UCSD-AML1 (cell line): ENCODE results near the gene SLCO4A1.
A peak's percentile ranks its signal among the peaks of the same experiment; 100 is the strongest.

ENCODE experiments used
- DNase-seq: peaks from one replicate; lab custom pipeline; 2025; ENCODE audit not compliant: unreplicated experiment; lab: John Stamatoyannopoulos, UW

The SLCO4A1 gene

DNA sequence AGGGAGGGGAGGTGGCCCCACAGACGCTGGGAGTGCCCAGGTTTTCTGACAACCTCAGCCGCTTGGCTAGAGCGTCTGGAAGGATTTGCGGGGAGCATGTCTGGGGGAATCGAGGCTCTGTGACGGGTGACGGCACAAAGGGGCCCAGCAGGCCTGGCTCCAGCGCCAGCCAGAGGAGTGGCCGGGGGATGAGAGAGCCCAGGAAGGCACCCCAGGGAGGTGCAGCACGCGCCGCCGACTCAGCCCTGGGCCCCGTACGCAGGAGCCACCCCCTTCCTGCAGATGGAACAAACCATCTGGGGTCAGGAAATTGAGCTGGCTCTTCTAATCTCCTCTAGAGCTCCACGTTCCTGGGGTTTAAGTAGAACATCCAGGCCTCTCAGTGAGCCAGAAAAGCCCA lies 5.9 kb upstream of the SLCO4A1 start:
- DNase-seq, result peak; percentile 53

DNA sequence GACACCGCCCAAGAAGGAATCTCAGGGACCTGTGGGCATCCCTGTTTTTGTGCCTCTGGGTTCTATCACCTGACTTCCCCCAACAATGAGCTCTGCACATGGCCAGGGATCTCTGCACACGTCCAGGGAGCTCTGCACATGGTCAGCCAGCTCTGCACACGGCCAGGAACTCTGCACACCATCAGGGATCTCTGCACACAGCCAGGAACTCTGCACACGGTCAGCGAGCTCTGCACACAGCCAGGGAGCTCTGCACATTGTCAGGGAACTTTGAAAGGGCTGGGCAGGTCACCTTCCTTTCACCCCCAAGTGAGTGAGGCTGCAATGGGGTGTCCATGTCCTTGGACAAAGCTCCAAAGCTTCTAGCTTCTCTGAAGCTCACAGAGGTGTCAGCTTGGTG lies 5.2 kb upstream of the SLCO4A1 start:
- DNase-seq, result no peak

- no peak for DNase-seq
Observed at GRCh38 chr20:62637521-62638054, 4.7 kb upstream of the SLCO4A1 start.

GRCh38 chr20:62638055-62638570 lies 4.2 kb upstream of the SLCO4A1 start:
- DNase-seq, result no peak

DNA sequence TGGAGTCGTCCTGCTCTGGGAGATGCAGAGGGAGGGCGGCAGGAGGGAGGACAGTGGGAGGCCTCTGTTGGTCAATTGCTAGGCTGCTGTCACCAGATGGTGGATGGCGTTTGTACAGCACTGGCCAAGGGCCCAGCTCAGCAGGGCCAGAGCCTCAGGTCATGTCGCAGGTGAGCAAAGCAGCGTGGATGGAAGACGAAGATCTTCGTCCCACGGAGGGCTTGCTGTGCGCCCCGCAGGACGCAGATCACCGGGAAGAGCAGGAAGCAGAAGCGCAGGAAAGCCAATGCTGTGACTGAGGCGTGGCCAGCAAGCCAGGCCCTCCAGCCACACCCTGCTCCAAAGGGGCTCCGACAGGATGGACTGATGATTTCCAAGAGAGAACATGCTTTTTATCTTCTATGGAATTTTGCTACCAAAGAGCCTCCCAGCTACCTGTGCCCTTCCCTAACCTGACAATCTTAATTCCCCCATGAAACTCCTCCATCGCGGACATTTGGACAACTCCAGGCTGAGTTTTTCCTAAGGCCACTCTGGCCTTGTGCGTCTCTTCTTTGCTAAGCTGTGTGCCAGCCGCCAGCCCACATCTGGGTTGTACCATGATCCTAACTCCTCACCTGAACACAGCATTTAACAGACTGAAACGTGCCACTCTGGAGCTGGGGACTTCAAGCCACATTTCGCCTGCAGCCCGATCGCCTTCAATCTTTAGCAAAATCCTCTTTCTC lies 3.5 kb upstream of the SLCO4A1 start:
- DNase-seq, result no peak

GRCh38 chr20:62639765-62640164 lies 2.5 kb upstream of the SLCO4A1 start:
- no peak for DNase-seq

- DNase-seq, result no peak
Observed at GRCh38 chr20:62640870-62641269, 1.4 kb upstream of the SLCO4A1 start.

GRCh38 chr20:62641321-62642050 lies 817 bp upstream of the SLCO4A1 start:
- peak; percentile 48 for DNase-seq

GRCh38 chr20:62642666-62643520 lies 590 bp downstream of the SLCO4A1 start:
- peak; percentile 48 for DNase-seq

DNA sequence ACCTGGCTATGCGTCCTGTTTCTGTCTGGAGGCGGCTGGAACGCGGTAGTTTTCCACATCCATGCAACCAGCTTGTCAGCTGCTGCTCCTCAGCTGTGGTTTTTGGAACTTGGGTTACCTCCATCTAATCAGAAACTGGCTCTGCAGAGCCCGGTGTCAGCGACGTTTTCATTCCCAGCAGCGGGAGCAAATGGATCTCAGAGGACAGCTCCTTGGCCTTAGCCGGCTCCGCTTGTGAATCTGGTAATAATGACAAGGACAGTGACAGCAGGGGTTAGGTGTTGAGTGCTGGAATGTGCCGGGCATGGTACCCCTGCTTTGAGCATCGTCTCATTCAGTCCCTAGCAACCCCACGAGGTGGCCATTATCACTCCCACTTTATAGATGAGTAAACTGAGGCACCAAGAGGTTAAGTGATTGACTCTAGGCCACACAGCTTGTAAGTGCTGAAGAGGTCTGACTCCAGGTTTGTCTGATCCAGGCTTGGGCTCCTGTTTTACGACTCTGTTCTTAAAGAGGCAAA lies 1.3 kb downstream of the SLCO4A1 start:
- DNase-seq, result no peak

GRCh38 chr20:62644044-62644795 lies 1.9 kb downstream of the SLCO4A1 start:
- no peak for DNase-seq

- DNase-seq, result peak; percentile 32
Observed at GRCh38 chr20:62644802-62645496, 2.6 kb downstream of the SLCO4A1 start.

- no peak for DNase-seq
Observed at GRCh38 chr20:62645613-62646012, 3.3 kb downstream of the SLCO4A1 start.

GRCh38 chr20:62646851-62647520 lies 4.7 kb downstream of the SLCO4A1 start:
- DNase-seq, result no peak

GRCh38 chr20:62647521-62648317 lies 5.4 kb downstream of the SLCO4A1 start:
- no peak for DNase-seq

GRCh38 chr20:62648318-62648995 lies 6.2 kb downstream of the SLCO4A1 start:
- DNase-seq, result no peak

DNA sequence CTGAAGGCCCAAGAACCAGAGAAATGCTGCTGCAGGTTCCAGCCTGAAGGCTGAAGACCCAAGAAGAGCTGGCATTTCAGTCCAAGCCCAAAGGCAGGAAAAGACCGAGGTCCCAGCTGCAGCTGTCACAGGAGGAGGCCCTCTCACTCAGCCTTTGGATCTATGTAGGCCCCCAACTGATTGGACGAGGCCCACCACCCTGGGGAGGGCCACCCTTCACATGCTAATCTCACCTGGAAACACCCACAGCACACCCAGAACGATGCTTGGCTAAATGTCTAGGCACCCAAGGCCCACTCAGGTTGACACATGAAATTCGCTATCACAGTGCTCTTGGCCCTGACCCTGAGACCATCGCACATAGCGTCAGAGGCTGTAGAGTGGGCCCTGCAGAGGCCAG lies 6.8 kb downstream of the SLCO4A1 start:
- no peak for DNase-seq
